IMR-90 (cell line): ENCODE data around the gene BCL2. TPM values are rescaled to one million over a fixed set of nuclear protein-coding genes. Genes with fewer than 3 reads are reported as not detected.

ENCODE experiments used
- ATAC-seq: fragments of 200-7000 bp; cut with Tn5 transposase; 2 replicates; pipeline ENCODE4 v1.9.1; 2020; ENCODE audit warnings: low read depth, mild to moderate bottlenecking, moderate library complexity
- BruUV-seq: library from RNA; stranded (reverse); fragments of 400-500 nt; replicated peaks from 2 replicates; lab custom pipeline; 2021; lab: Mats Ljungman, UMichigan
- CTCF ChIA-PET: fragments of 300-600 bp; formaldehyde crosslinking; extraction: SDS; loops from one replicate; lab custom pipeline; 2021; ENCODE audit warnings: antibody characterized with exemption; lab: Yijun Ruan, JAX
- POLR2A ChIA-PET: fragments of 300-600 bp; sonication (Branson Sonifier 250); formaldehyde crosslinking; loops from one replicate; lab custom pipeline; 2022; ENCODE audit warnings: antibody characterized with exemption; ENCODE audit not compliant: unreplicated experiment; lab: Charles Lee
- DNase-seq: peaks from one replicate; pipeline ENCODE4 v3.0.0; 2013
- H2AFZ ChIP-seq: replicated peaks from 2 replicates; pipeline ENCODE3; 2013; ENCODE audit warnings: low read length, mild to moderate bottlenecking; ENCODE audit not compliant: poor library complexity
- H2AK5ac ChIP-seq: 2 replicates; pipeline ENCODE4 v1.6.1; 2013; ENCODE audit warnings: low read depth, low read length, inconsistent platforms
- H2AK9ac ChIP-seq: replicated peaks from 2 replicates; pipeline ENCODE3; 2013; ENCODE audit warnings: mild to moderate bottlenecking, low read depth, low read length, moderate library complexity; ENCODE audit not compliant: poor library complexity
- H2BK120ac ChIP-seq: 2 replicates; pipeline ENCODE4 v1.6.1; 2013; ENCODE audit warnings: low read depth, low read length, inconsistent platforms
- H2BK15ac ChIP-seq: 3 replicates; pipeline ENCODE4 v1.6.1; 2013; ENCODE audit warnings: low read depth, low read length, inconsistent platforms
- H2BK20ac ChIP-seq: 2 replicates; pipeline ENCODE4 v1.6.1; 2013; ENCODE audit warnings: low read depth, mild to moderate bottlenecking, inconsistent platforms, low read length, moderate library complexity
- H2BK5ac ChIP-seq: 2 replicates; pipeline ENCODE4 v1.6.1; 2013; ENCODE audit warnings: mild to moderate bottlenecking, low read depth, low read length, inconsistent platforms; ENCODE audit not compliant: poor library complexity, severe bottlenecking
- H3K14ac ChIP-seq: replicated peaks from 2 replicates; pipeline ENCODE4 v1.6.1; 2013; ENCODE audit warnings: low read depth, low read length, inconsistent platforms
- H3K18ac ChIP-seq: 2 replicates; pipeline ENCODE4 v1.6.1; 2013; ENCODE audit warnings: low read depth, low read length, control low read depth
- H3K23ac ChIP-seq: 2 replicates; pipeline ENCODE4 v1.6.1; 2013; ENCODE audit warnings: low read depth, low read length, inconsistent platforms
- H3K27ac ChIP-seq: 2 replicates; pipeline ENCODE4 v1.5.1; 2013; ENCODE audit warnings: mild to moderate bottlenecking, control low read depth, low read length; ENCODE audit not compliant: insufficient read depth
- H3K27me3 ChIP-seq: 2 replicates; pipeline ENCODE4 v1.6.1; 2013; ENCODE audit warnings: low read length; ENCODE audit not compliant: control insufficient read depth, insufficient read depth
- H3K36me3 ChIP-seq: 2 replicates; pipeline ENCODE4 v1.6.1; 2013; ENCODE audit warnings: low read length, mixed read lengths; ENCODE audit not compliant: control insufficient read depth, insufficient read depth
- H3K4ac ChIP-seq: 2 replicates; pipeline ENCODE4 v1.6.1; 2013; ENCODE audit warnings: low read depth, low read length, inconsistent platforms
- H3K4me1 ChIP-seq: 2 replicates; pipeline ENCODE4 v1.6.1; 2013; ENCODE audit warnings: low read length, mixed read lengths; ENCODE audit not compliant: control insufficient read depth, insufficient read depth
- H3K4me2 ChIP-seq: 2 replicates; pipeline ENCODE4 v1.6.1; 2013; ENCODE audit warnings: low read depth, mild to moderate bottlenecking, control low read depth, low read length, moderate library complexity
- H3K4me3 ChIP-seq: 2 replicates; pipeline ENCODE4 v1.5.1; 2013; ENCODE audit warnings: low read depth, mild to moderate bottlenecking, control low read depth, low read length, moderate library complexity; ENCODE audit not compliant: insufficient read depth
- H3K56ac ChIP-seq: 2 replicates; pipeline ENCODE4 v1.6.1; 2013; ENCODE audit warnings: low read length, inconsistent platforms; ENCODE audit not compliant: insufficient read depth; ENCODE audit errors: extremely low read depth
- H3K79me1 ChIP-seq, 2 experiments: 2 replicates each; pipeline ENCODE4 v1.6.1; 2013; ENCODE audit warnings: low read length in 2 of 2, inconsistent platforms in 1 of 2, low read depth in 1 of 2
- H3K9ac ChIP-seq: 2 replicates; pipeline ENCODE4 v1.6.1; 2013; ENCODE audit warnings: low read depth, low read length, control low read depth
- H3K9me1 ChIP-seq: 2 replicates; pipeline ENCODE4 v1.6.1; 2013; ENCODE audit warnings: low read length, inconsistent platforms; ENCODE audit not compliant: insufficient read depth
- H3K9me3 ChIP-seq: 2 replicates; pipeline ENCODE4 v1.6.1; 2013; ENCODE audit warnings: low read length; ENCODE audit not compliant: control insufficient read depth, insufficient read depth
- H4K20me1 ChIP-seq: 2 replicates; pipeline ENCODE4 v1.6.1; 2013; ENCODE audit warnings: low read length, inconsistent platforms; ENCODE audit not compliant: insufficient read depth
- H4K5ac ChIP-seq: 2 replicates; pipeline ENCODE4 v1.6.1; 2013; ENCODE audit warnings: mild to moderate bottlenecking, low read depth, low read length, control low read depth
- H4K8ac ChIP-seq, 2 experiments: 2 replicates each; pipeline ENCODE4 v1.6.1; 2013; ENCODE audit warnings: low read depth in 2 of 2, low read length in 2 of 2, control low read depth in 1 of 2, inconsistent platforms in 1 of 2
- H4K91ac ChIP-seq: 2 replicates; pipeline ENCODE4 v1.6.1; 2013; ENCODE audit warnings: low read depth, low read length, inconsistent platforms; ENCODE audit not compliant: insufficient read depth
- BHLHE40 ChIP-seq: fragments of 150-350 bp; IDR thresholded peaks from 2 replicates; pipeline ENCODE4 v1.6.1; 2016; ENCODE audit warnings: mild to moderate bottlenecking, low read depth, low read length
- CEBPB ChIP-seq: IDR thresholded peaks from 2 replicates; pipeline ENCODE4 v1.6.1; 2012; ENCODE audit warnings: low read depth, low read length, improper control_type of control experiment
- FOS ChIP-seq: fragments of 150-350 bp; IDR thresholded peaks from 2 replicates; pipeline ENCODE4 v1.6.1; 2016; ENCODE audit warnings: low read depth, low read length
- MAFK ChIP-seq: IDR thresholded peaks from 2 replicates; pipeline ENCODE4 v1.6.1; 2012; ENCODE audit warnings: low read depth, low read length, improper control_type of control experiment
- MAZ ChIP-seq: IDR thresholded peaks from 2 replicates; pipeline ENCODE4 v1.6.1; 2012; ENCODE audit warnings: low read depth, mild to moderate bottlenecking, low read length, improper control_type of control experiment, moderate library complexity, borderline replicate concordance
- MXI1 ChIP-seq: IDR thresholded peaks from 2 replicates; pipeline ENCODE4 v1.6.1; 2012; ENCODE audit warnings: low read depth, mild to moderate bottlenecking, low read length, moderate library complexity, borderline replicate concordance
- POLR2A ChIP-seq: IDR thresholded peaks from 2 replicates; pipeline ENCODE4 v1.6.1; 2012; ENCODE audit warnings: mild to moderate bottlenecking, low read depth, low read length
- RAD21 ChIP-seq: IDR thresholded peaks from 2 replicates; pipeline ENCODE4 v1.6.1; 2012; ENCODE audit warnings: low read length, improper control_type of control experiment
- RCOR1 ChIP-seq: IDR thresholded peaks from 2 replicates; pipeline ENCODE4 v1.6.1; 2012; ENCODE audit warnings: mild to moderate bottlenecking, low read length, improper control_type of control experiment; ENCODE audit not compliant: insufficient replicate concordance
- USF2 ChIP-seq: fragments of 150-350 bp; IDR thresholded peaks from 2 replicates; pipeline ENCODE4 v1.6.1; 2017; ENCODE audit warnings: mild to moderate bottlenecking, antibody characterized with exemption, low read length, low read depth
- WGBS, 2 experiments: methylation state at CpG; one replicate each; pipeline versions ENCODE4 v1.1.5 to v1.1.7; 2013; ENCODE audit warnings: missing lambda C conversion rate in 2 of 2; ENCODE audit not compliant: insufficient read length in 1 of 2; ENCODE audit errors: extremely low coverage in 2 of 2; 5-methylcytosine and 5-hydroxymethylcytosine counted together
- dilution Hi-C: fragments of 300-500 bp; cut with HindIII; formaldehyde crosslinking; loops from one replicate; pipeline ENCODE4 v1.14.3; 2018; ENCODE audit warnings: low sequenced_read_pairs; ENCODE audit not compliant: unreplicated experiment
- in situ Hi-C: fragments of 300-500 bp; cut with MboI; formaldehyde crosslinking; loops from 3 replicates; pipeline ENCODE4 v1.14.3; 2019; ENCODE audit warnings: low sequenced_read_pairs, inconsistent platforms, mixed read lengths
- intact Hi-C: fragments of 100-400 bp; cut with micrococcal nuclease; formaldehyde crosslinking; loops from 2 replicates; pipeline ENCODE4 v1.10.0; 2022
- polyA plus RNA-seq, 3 experiments: library from polyadenylated mRNA; depleted of rRNA; stranded (reverse); fragments of >200 nt; gene quantifications; 2 replicates each; pipeline ENCODE4 v1.2.3, GENCODE V29; 2012; ENCODE audit warnings: low replicate concordance in 1 of 3
- total RNA-seq: library from RNA; depleted of rRNA; stranded (reverse); fragments of >200 nt; gene quantifications from 2 replicates; pipeline ENCODE4 v1.2.3, GENCODE V29; 2012

The BCL2 gene
- total and polyA plus RNA-seq, 2 of the 4 experiments (the other 2 are of a cell fraction), result 0.24 to 0.54 TPM

- H3K56ac ChIP-seq, result no peak overlapping the region
- ChIA-PET POLR2A (interaction anchor here (0.5 kb wide), 1 partner anchor 31 kb away, joined by 5 read pairs; no protein-coding TSS in a partner anchor), CTCF (no interaction called here)
- ATAC-seq (peak; percentile 83), DNase-seq (peak; percentile 96)
- BruUV-seq, result no TSS peak
- peak overlapping the region; percentile 87 for H2BK5ac ChIP-seq
- H3K9me3 ChIP-seq, result no peaks in the 10 kb centered on the region
- no peak overlapping the region for H2AK9ac ChIP-seq
- H3K4me3 ChIP-seq, result no peak overlapping the region
- peak overlapping the region; percentile 28; the same call in 1 of the 2 replicates for H2BK120ac ChIP-seq
- peaks cover 9 to 23% of the 10 kb centered on the region in 2 experiments for H3K79me1 ChIP-seq
- H2BK20ac ChIP-seq, result no peak overlapping the region
- H4K8ac ChIP-seq, result peak overlapping the region in 1 of 2 experiments; percentile 11; a peak in 1 of 4 replicates
- no peaks in the 10 kb centered on the region for H4K20me1 ChIP-seq
- H2BK15ac ChIP-seq, result no peak overlapping the region
- WGBS, 2 experiments, result no CpG with 5 or more reads among the region's 8 CpGs
- peak overlapping the region; percentile 73 for H3K4me2 ChIP-seq
- H3K4me1 ChIP-seq, result peaks cover 6% of the 10 kb centered on the region
- H3K18ac ChIP-seq, result peak overlapping the region; percentile 66; the same call in 1 of the 2 replicates
- no peak overlapping the region for H2AFZ ChIP-seq
- H2AK5ac ChIP-seq, result peak overlapping the region; percentile 0; the same call in 1 of the 2 replicates
- H3K9ac ChIP-seq, result no peak overlapping the region
- H3K23ac ChIP-seq, result no peak overlapping the region
- dilution Hi-C loops, result no loop called here
- H3K9me1 ChIP-seq, result 0 out of 2 replicates have a peak, but pooled peaks cover 4% of the 10 kb centered on the region
- H3K27ac ChIP-seq, result peak overlapping the region; percentile 96
- intact Hi-C loops, result loop anchor here (1.0 kb wide), 2 partner anchors 31 to 86 kb away; partner anchors contain the start of genes KDSR and VPS4B
- no peaks in the 10 kb centered on the region for H3K27me3 ChIP-seq
- peak overlapping the region; percentile 25; the same call in 1 of the 2 replicates for H4K91ac ChIP-seq
- in situ Hi-C loops, result no loop called here
- TF ChIP-seq MXI1 (peak; percentile 76), USF2 (peak; percentile 87), FOS (peak; percentile 47; the same call in 1 of the 2 replicates), BHLHE40 (peak; percentile 96), RAD21 (no peak), RCOR1 (peak; percentile 25), POLR2A (no peak), MAFK (peak; percentile 73), MAZ (no peak), CEBPB (peak; percentile 97)
- peaks cover 37% of the 10 kb centered on the region for H3K36me3 ChIP-seq
- H3K4ac ChIP-seq, result peak overlapping the region; percentile 8; the same call in 1 of the 2 replicates
- no peak overlapping the region; the same call in 1 of the 2 replicates for H4K5ac ChIP-seq
- no peak overlapping the region; the same call in 1 of the 2 replicates for H3K14ac ChIP-seq
Observed at GRCh38 chr18:63336366-63337099, 17.0 kb upstream of the BCL2 start.
